Measurements from ENCODE around the gene AP2A2. TPM values are rescaled to one million over a fixed set of nuclear protein-coding genes. Genes with fewer than 3 reads are reported as not detected.

Gene AP2A2
- total RNA-seq, 2 experiments from 2014 or later, result 24.9 to 43.0 TPM

DNA sequence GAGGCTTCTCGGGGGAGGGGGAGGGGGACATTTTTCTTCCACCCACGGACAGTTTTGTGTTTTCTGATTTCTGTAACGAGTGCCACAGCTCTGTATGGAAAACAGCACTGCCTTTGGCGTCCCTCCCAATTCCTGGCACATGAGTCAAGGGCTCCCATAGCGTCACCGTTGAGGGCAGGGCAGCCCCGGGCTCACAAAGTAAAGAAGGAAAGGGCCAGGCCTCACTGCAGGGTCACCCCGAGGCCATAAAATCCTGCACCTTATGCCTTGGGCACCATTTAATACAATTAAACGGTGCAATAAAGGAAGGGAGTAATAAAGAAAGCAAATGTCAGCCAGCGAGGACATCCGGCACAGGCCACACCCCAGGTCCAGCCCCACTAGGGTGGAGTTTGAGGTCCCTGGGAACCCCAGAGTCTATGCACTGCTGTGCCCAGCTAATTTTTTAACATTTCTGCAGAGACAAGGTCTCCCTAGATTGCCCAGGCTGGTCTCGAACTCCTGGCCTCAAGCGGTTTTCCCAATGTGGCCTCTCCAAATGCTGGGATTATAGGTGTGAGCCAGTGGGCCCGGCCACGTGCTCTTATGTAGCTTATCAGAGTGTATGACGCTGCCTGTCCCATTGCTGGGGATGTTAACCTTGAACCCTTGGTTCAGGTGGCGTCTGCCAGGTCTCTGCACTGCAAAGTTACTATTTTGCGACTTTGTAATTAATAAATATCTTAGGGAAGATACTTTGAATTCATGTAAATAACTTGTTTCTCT lies 135.4 kb downstream of the AP2A2 start:
- CTCF ChIA-PET (ENCODE audit: unreplicated experiment), result no interaction called here
- Histone ChIP-seq H3K9me3 (ENCODE audit: low read length) (no peaks in the 10 kb centered on the region), H3K9me2 (ENCODE audit: insufficient read depth, low read length) (no peaks in the 10 kb centered on the region), H3K36me3 (ENCODE audit: insufficient read depth, low read length) (no peaks in the 10 kb centered on the region), H3K4me1 (ENCODE audit: insufficient read depth, low read length, poor library complexity, severe bottlenecking) (no peaks in the 10 kb centered on the region), H3K27ac (ENCODE audit: low read depth, low read length, poor library complexity, severe bottlenecking) (no peak overlapping the region), H4K20me1 (ENCODE audit: insufficient read depth, low read length) (no peaks in the 10 kb centered on the region), H2AFZ (ENCODE audit: low read length) (no peak overlapping the region), H3K4me2 (ENCODE audit: low read length) (no peak overlapping the region), H3K4me3 (ENCODE audit: low read depth, low read length, poor library complexity, severe bottlenecking) (no peak overlapping the region), H3K79me2 (ENCODE audit: insufficient read depth, low read depth, low read length) (no peaks in the 10 kb centered on the region)
- POLR2A ChIA-PET, result no interaction called here
- no peak for DNase-seq (ENCODE audit: low spot score)
- no TSS peak for BruUV-seq (replicated peaks)
- intact Hi-C loops (cut with micrococcal nuclease; ENCODE audit: unreplicated experiment), result no loop called here
- TF ChIP-seq, protein P1, sequence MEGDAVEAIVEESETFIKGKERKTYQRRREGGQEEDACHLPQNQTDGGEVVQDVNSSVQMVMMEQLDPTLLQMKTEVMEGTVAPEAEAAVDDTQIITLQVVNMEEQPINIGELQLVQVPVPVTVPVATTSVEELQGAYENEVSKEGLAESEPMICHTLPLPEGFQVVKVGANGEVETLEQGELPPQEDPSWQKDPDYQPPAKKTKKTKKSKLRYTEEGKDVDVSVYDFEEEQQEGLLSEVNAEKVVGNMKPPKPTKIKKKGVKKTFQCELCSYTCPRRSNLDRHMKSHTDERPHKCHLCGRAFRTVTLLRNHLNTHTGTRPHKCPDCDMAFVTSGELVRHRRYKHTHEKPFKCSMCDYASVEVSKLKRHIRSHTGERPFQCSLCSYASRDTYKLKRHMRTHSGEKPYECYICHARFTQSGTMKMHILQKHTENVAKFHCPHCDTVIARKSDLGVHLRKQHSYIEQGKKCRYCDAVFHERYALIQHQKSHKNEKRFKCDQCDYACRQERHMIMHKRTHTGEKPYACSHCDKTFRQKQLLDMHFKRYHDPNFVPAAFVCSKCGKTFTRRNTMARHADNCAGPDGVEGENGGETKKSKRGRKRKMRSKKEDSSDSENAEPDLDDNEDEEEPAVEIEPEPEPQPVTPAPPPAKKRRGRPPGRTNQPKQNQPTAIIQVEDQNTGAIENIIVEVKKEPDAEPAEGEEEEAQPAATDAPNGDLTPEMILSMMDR (conservative IDR thresholded peaks at IDR 0.05; ENCODE audit: low read length), result no peak
- no peak for TF ChIP-seq EZH2phosphoT487 (IDR thresholded peaks at IDR 0.05; ENCODE audit: borderline replicate concordance, low read depth, low read length)

Small RNA genes lying within 50 kb of the gene (small RNA-seq; reads per million reads assigned to genes)
- gene RNU6-1025P, result not detected

Other genes with a start within 250 kb of the AP2A2 start
- 35.6 and 42.7 TPM in 2 replicates for gene DEAF1, start 230.6 kb upstream of the AP2A2 start, total RNA-seq (2014; rRNA removed; shearing (Covaris generic))
- gene DEAF1, start 230.6 kb upstream of the AP2A2 start, total RNA-seq (2022), result 63.0 and 66.2 TPM in 2 replicates
- gene TMEM80, start 230.1 kb upstream of the AP2A2 start, total RNA-seq (2014; rRNA removed; shearing (Covaris generic)), result 52.8 and 56.8 TPM in 2 replicates
- gene TMEM80, start 230.1 kb upstream of the AP2A2 start, total RNA-seq (2022), result 51.6 and 52.7 TPM in 2 replicates
- 3.8 and 4.8 TPM in 2 replicates for gene EPS8L2, start 219.6 kb upstream of the AP2A2 start, total RNA-seq (2014; rRNA removed; shearing (Covaris generic))
- gene EPS8L2, start 219.6 kb upstream of the AP2A2 start, total RNA-seq (2022), result 7.1 and 9.3 TPM in 2 replicates
- 209 and 226 TPM in 2 replicates for gene TALDO1, start 178.4 kb upstream of the AP2A2 start, total RNA-seq (2014; rRNA removed; shearing (Covaris generic))
- gene TALDO1, start 178.4 kb upstream of the AP2A2 start, total RNA-seq (2022), result 172 and 195 TPM in 2 replicates
- 73.3 and 109 TPM in 2 replicates for gene GATD1, start 148.4 kb upstream of the AP2A2 start, total RNA-seq (2014; rRNA removed; shearing (Covaris generic))
- gene GATD1, start 148.4 kb upstream of the AP2A2 start, total RNA-seq (2022), result 117 and 141 TPM in 2 replicates
- 17.5 and 17.6 TPM in 2 replicates for gene CEND1, start 135.8 kb upstream of the AP2A2 start, total RNA-seq (2014; rRNA removed; shearing (Covaris generic))
- gene CEND1, start 135.8 kb upstream of the AP2A2 start, total RNA-seq (2022), result 25.6 and 32.5 TPM in 2 replicates
- 22.7 and 30.8 TPM in 2 replicates for gene SLC25A22, start 127.6 kb upstream of the AP2A2 start, total RNA-seq (2014; rRNA removed; shearing (Covaris generic))
- 46.2 and 50.9 TPM in 2 replicates for gene SLC25A22, start 127.6 kb upstream of the AP2A2 start, total RNA-seq (2022)
- gene PIDD1, start 120.6 kb upstream of the AP2A2 start, total RNA-seq (2014; rRNA removed; shearing (Covaris generic)), result 31.2 and 33.6 TPM in 2 replicates
- gene PIDD1, start 120.6 kb upstream of the AP2A2 start, total RNA-seq (2022), result 47.7 and 49.1 TPM in 2 replicates
- 1,564 and 1,687 TPM in 2 replicates for gene RPLP2, start 115.9 kb upstream of the AP2A2 start, total RNA-seq (2014; rRNA removed; shearing (Covaris generic))
- 3,121 and 3,147 TPM in 2 replicates for gene RPLP2, start 115.9 kb upstream of the AP2A2 start, total RNA-seq (2022)
- 15.1 and 19.8 TPM in 2 replicates for gene PNPLA2, start 107.0 kb upstream of the AP2A2 start, total RNA-seq (2014; rRNA removed; shearing (Covaris generic))
- 41.2 and 57.5 TPM in 2 replicates for gene PNPLA2, start 107.0 kb upstream of the AP2A2 start, total RNA-seq (2022)
- gene CRACR2B, start 98.0 kb upstream of the AP2A2 start, total RNA-seq (2014; rRNA removed; shearing (Covaris generic)), result 2.2 and 2.8 TPM in 2 replicates
- gene CRACR2B, start 98.0 kb upstream of the AP2A2 start, total RNA-seq (2022), result 20.1 and 21.0 TPM in 2 replicates
- gene CD151, start 92.9 kb upstream of the AP2A2 start, total RNA-seq (2014; rRNA removed; shearing (Covaris generic)), result 0.28 TPM in 1 of 2 replicates, not detected in the other
- 0.84 and 1.0 TPM in 2 replicates for gene CD151, start 92.9 kb upstream of the AP2A2 start, total RNA-seq (2022)
- 206 and 224 TPM in 2 replicates for gene POLR2L, start 83.3 kb upstream of the AP2A2 start, total RNA-seq (2014; rRNA removed; shearing (Covaris generic))
- 64.5 and 88.3 TPM in 2 replicates for gene POLR2L, start 83.3 kb upstream of the AP2A2 start, total RNA-seq (2022)
- gene TSPAN4, start 83.0 kb upstream of the AP2A2 start, total RNA-seq (2014; rRNA removed; shearing (Covaris generic)), result 8.9 and 12.1 TPM in 2 replicates
- 8.0 and 9.4 TPM in 2 replicates for gene TSPAN4, start 83.0 kb upstream of the AP2A2 start, total RNA-seq (2022)
- 30.6 and 39.4 TPM in 2 replicates for gene CHID1, start 15.1 kb upstream of the AP2A2 start, total RNA-seq (2014; rRNA removed; shearing (Covaris generic))
- 69.6 and 71.1 TPM in 2 replicates for gene CHID1, start 15.1 kb upstream of the AP2A2 start, total RNA-seq (2022)
- gene MUC6, start 110.8 kb downstream of the AP2A2 start, total RNA-seq (2014; rRNA removed; shearing (Covaris generic)), result not detected in 2 replicates
- gene MUC6, start 110.8 kb downstream of the AP2A2 start, total RNA-seq (2022), result not detected in 2 replicates
- gene MUC2, start 149.0 kb downstream of the AP2A2 start, total RNA-seq (2014; rRNA removed; shearing (Covaris generic)), result not detected in 2 replicates
- gene MUC2, start 149.0 kb downstream of the AP2A2 start, total RNA-seq (2022), result not detected in 2 replicates
- gene MUC5AC, start 232.1 kb downstream of the AP2A2 start, total RNA-seq (2014; rRNA removed; shearing (Covaris generic)), result not detected in 2 replicates
- gene MUC5AC, start 232.1 kb downstream of the AP2A2 start, total RNA-seq (2022), result not detected in 2 replicates

All from OCI-LY7 (cell line).